GM13976 (cell line): Measurements from ENCODE around the gene PTPN12.

Source experiments
- DNase-seq: peaks from one replicate; pipeline ENCODE4 v3.0.0; 2012; ENCODE audit warnings: low spot score
- CTCF ChIP-seq: IDR thresholded peaks from 2 replicates; pipeline ENCODE4 v1.5.1; 2012; ENCODE audit warnings: borderline replicate concordance, mild to moderate bottlenecking; ENCODE audit not compliant: insufficient read depth; ENCODE audit errors: extremely low read depth, missing control alignments, control extremely low read depth
- in situ Hi-C: fragments of 300-500 bp; cut with MboI; formaldehyde crosslinking; loops from one replicate; pipeline ENCODE4 v1.12.0; 2022; ENCODE audit warnings: low sequenced_read_pairs, mixed read lengths, inconsistent platforms; ENCODE audit not compliant: unreplicated experiment

PTPN12 gene

GRCh38 chr7:77544518-77544917, 7.4 kb downstream of the PTPN12 start:
- in situ Hi-C loops: no loop called here
- DNase-seq: no peak
- TF ChIP-seq CTCF: no peak

DNA sequence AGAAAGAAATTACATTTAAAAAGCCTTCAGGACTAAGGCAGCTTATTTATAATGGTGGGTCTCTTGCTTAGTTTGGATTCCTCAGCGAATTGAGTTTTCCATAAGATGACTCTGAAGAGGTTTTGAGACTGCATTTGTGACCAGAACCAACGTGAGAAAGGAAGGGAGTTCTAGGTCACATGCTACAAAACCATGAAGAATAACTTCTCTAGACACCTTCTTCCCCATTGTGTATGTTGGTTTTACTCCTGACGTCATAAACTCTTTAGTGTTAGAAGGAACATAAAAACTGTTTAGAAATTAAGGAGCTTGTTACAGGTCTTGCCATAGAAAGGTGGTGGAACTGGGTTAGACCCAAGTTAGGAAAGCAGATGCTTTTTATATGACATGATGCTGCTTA, 11.1 kb downstream of the PTPN12 start:
- in situ Hi-C loops: no loop called here
- TF ChIP-seq CTCF: no peak
- DNase-seq: no peak

DNA sequence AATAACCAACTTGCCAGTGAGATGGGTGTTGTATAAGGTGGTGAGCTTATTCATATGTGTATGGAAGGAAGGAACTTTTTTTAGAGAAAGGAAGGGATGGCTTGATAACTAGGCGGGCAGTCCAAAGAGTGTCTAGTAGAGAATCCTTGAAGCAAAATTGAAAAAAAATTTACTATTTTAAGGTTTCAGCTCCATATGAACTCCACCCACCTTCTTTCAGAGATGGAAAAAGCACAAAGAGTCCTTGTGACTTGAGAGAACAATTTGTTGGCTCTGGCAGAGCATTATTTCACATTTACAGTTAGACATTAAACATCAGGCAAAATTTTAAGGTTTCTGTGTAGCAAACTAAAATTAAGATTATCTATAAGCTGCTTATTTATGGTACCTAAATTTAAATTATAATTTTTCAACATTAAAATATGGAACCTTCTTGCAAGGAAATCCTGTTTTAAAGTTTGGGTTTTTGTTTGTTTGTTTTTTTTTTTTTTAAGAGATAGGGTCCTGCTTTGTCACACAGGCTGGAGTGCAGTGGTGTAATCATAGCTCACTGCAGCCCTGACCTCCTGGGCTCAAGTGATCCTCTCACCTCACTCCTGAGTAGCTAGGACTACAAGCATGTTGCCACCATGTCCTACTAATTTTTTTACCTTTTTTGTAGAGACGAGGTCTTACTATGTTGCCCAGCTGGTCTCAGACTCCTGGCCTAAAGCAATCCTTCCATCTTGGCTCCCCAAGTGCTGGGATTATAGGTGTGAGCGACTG, 12.2 kb downstream of the PTPN12 start:
- TF ChIP-seq CTCF: no peak
- in situ Hi-C loops: no loop called here
- no peak for DNase-seq

DNA sequence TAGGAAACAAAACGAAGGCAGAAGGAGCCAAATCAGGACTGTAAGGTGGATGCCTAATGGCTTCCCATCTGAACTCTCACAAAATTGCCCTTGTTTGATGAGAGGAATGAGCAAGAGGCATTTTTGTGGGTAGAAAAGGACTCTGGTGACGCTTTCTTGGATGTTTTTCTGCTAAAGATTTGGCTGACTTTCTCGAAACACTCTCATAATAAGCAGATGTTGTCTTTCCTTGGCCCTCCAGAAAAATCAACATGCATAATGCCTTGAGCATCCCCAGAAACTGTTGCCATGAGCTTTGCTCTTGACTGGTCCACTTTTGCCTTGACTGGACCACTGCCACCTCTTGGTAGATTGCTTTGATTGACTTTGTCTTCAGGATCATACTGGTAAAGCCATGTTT, 13.5 kb downstream of the PTPN12 start:
- no peak for DNase-seq
- in situ Hi-C loops: no loop called here
- no peak for TF ChIP-seq CTCF

- TF ChIP-seq CTCF: no peak
- in situ Hi-C loops: no loop called here
- no peak for DNase-seq
Measured at GRCh38 chr7:77553123-77553522, 16.0 kb downstream of the PTPN12 start.

DNA sequence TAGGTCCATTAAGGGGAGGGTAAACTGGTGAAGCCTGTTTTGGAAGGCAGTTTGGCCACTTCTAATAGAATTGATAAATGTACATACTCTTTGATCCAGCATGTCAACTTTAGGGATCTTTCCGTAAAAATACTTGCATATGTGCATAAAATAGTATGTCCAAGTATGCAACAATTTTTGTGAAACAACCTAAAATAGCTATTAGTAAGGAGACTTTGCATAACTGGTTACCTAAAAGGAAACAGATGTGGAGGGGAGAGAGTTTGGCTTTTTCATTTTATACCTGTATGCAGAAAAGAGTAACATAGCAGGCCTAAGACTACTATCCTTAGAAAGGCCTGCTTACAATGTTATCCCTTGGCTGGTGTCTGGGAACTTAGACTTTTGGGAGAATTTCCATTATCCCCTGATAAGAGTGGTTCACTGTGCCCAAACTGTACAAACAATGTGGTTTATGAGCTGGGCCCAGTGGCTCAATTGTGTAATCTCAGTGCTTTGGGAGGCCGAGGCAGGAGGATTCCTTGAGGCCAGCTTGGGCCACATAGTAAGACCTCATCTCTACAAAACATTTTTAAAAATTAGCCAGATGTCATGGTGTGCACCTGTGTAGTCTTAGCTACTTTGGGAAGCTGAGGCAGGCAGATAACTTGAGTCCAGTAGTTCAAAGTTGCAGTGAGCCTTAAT, 21.3 kb downstream of the PTPN12 start:
- no peak for DNase-seq
- no peak for TF ChIP-seq CTCF
- in situ Hi-C loops: no loop called here
